PC-9 (cell line): Measurements from ENCODE around the gene LRRC4C. TPM values are rescaled to one million over a fixed set of nuclear protein-coding genes. Genes with fewer than 3 reads are reported as not detected.

Source experiments
- BruUV-seq: library from RNA; stranded (reverse); fragments of 400-500 nt; replicated peaks from 2 replicates; lab custom pipeline; 2021; lab: Mats Ljungman, UMichigan
- CTCF ChIA-PET: fragments of 300-600 bp; sonication (Branson Sonifier 250); formaldehyde crosslinking; loops from one replicate; lab custom pipeline; 2022; ENCODE audit warnings: antibody characterized with exemption; lab: Charles Lee
- POLR2A ChIA-PET: fragments of 300-600 bp; sonication (Branson Sonifier 250); formaldehyde crosslinking; loops from one replicate; lab custom pipeline; 2022; ENCODE audit warnings: antibody characterized with exemption; ENCODE audit not compliant: unreplicated experiment; lab: Charles Lee
- DNase-seq, 2 experiments: peaks; one replicate each; pipeline versions ENCODE4 v3.0.0 to v3.0.0-alpha.2; 2015 to 2022; ENCODE audit warnings: mixed read lengths in 1 of 2
- H2AFZ ChIP-seq: fragments of 200-600 bp; sonication (generic); 2 replicates; pipeline ENCODE4 v1.8.1; 2017; ENCODE audit warnings: antibody characterized with exemption
- H3F3A ChIP-seq: fragments of 200-600 bp; sonication (generic); 2 replicates; pipeline ENCODE4 v1.8.1; 2017; ENCODE audit warnings: antibody characterized with exemption, mild to moderate bottlenecking, low read depth; ENCODE audit not compliant: insufficient read depth
- H3K27ac ChIP-seq: fragments of 200-600 bp; sonication (generic); 2 replicates; pipeline ENCODE4 v1.6.1; 2016; ENCODE audit warnings: mixed run types
- H3K27me3 ChIP-seq: fragments of 200-600 bp; sonication (generic); 2 replicates; pipeline ENCODE4 v1.6.1; 2016; ENCODE audit warnings: low read depth, mixed run types; ENCODE audit not compliant: insufficient read depth
- H3K36me3 ChIP-seq: fragments of 200-600 bp; sonication (generic); 2 replicates; pipeline ENCODE4 v1.6.1; 2016; ENCODE audit warnings: low read depth, mixed run types
- H3K4me1 ChIP-seq: fragments of 200-600 bp; sonication (generic); replicated peaks from 2 replicates; pipeline ENCODE4 v1.6.1; 2016; ENCODE audit warnings: mixed run types; ENCODE audit not compliant: insufficient read depth
- H3K4me2 ChIP-seq: fragments of 200-600 bp; sonication (generic); 2 replicates; pipeline ENCODE4 v1.6.1; 2017; ENCODE audit warnings: mixed run types
- H3K4me3 ChIP-seq: fragments of 200-600 bp; sonication (generic); 2 replicates; pipeline ENCODE4 v1.6.1; 2016; ENCODE audit warnings: mixed run types
- H3K79me2 ChIP-seq: fragments of 200-600 bp; sonication (generic); 2 replicates; pipeline ENCODE4 v1.6.1; 2017; ENCODE audit warnings: low read depth, mixed run types
- H3K9me2 ChIP-seq: fragments of 200-600 bp; sonication (generic); 2 replicates; pipeline ENCODE4 v1.8.1; 2017; ENCODE audit warnings: mild to moderate bottlenecking; ENCODE audit not compliant: insufficient read depth
- H3K9me3 ChIP-seq: fragments of 200-600 bp; sonication (generic); 2 replicates; pipeline ENCODE4 v1.8.1; 2016; ENCODE audit warnings: low read depth; ENCODE audit not compliant: insufficient read depth
- H4K20me1 ChIP-seq: fragments of 200-600 bp; sonication (generic); 2 replicates; pipeline ENCODE4 v1.8.1; 2017; ENCODE audit not compliant: insufficient read depth
- CTCF ChIP-seq: fragments of 200-600 bp; sonication (generic); conservative IDR thresholded peaks from 2 replicates; pipeline ENCODE4 v1.6.1; 2017; ENCODE audit warnings: mixed run types, antibody characterized with exemption, mild to moderate bottlenecking, moderate library complexity
- EZH2 ChIP-seq: fragments of 200-600 bp; sonication (generic); IDR thresholded peaks from 2 replicates; pipeline ENCODE4 v1.8.0; 2017; ENCODE audit warnings: antibody characterized with exemption, low read depth
- intact Hi-C: fragments of 100-400 bp; cut with micrococcal nuclease; formaldehyde crosslinking; loops from one replicate; pipeline ENCODE4 v1.10.0; 2022; ENCODE audit not compliant: unreplicated experiment
- total RNA-seq: library from RNA; stranded (reverse); gene quantifications from 2 replicates; pipeline ENCODE4 v1.2.3, GENCODE V29; 2021

The LRRC4C gene
- total RNA-seq, 1 experiment from 2014 or later: not detected

GRCh38 chr11:40132912-40133311 lies 1326.5 kb downstream of the LRRC4C start:
- Histone ChIP-seq H3K27me3 (no peaks in the 10 kb centered on the region; the same call in 1 of the 2 replicates), H3K27ac (no peak overlapping the region), H2AFZ (no peak overlapping the region), H3K79me2 (no peaks in the 10 kb centered on the region), H3K9me3 (no peaks in the 10 kb centered on the region), H3K4me1 (no peaks in the 10 kb centered on the region), H3F3A (no peaks in the 10 kb centered on the region), H3K4me2 (no peak overlapping the region), H3K4me3 (no peak overlapping the region), H3K36me3 (no peaks in the 10 kb centered on the region), H3K9me2 (no peaks in the 10 kb centered on the region), H4K20me1 (no peaks in the 10 kb centered on the region)
- DNase-seq: no peak
- TF ChIP-seq CTCF: no peak
- no peak for TF ChIP-seq EZH2
- intact Hi-C loops: no loop called here
- ChIA-PET CTCF (no interaction called here), POLR2A (no interaction called here)
- no TSS peak for BruUV-seq

DNA sequence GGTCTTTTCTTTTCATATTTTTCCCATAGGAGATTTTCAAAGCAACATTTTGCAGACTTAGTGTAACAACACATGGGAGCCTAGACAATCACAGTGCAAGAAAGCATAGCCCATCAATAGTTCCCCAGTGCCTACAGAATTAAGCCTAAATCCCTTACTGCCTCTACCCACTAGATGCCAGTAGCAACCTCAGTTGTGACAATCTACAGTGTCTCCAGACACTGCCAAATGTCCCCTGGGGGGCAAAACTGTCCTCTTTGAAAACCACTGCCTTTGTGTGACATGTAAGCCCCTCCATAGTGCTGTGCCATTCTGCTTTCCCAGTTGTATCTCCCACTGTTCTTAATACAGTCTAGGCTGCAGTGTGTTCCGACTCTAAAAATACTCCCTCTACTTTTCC lies 1329.0 kb downstream of the LRRC4C start:
- CTCF ChIA-PET: no interaction called here
- intact Hi-C loops: no loop called here
- POLR2A ChIA-PET: no interaction called here
- DNase-seq: no peak
- Histone ChIP-seq H3K4me1 (no peaks in the 10 kb centered on the region), H2AFZ (no peak overlapping the region), H3K9me3 (no peaks in the 10 kb centered on the region), H3K4me2 (no peak overlapping the region), H3K27me3 (no peaks in the 10 kb centered on the region; the same call in 1 of the 2 replicates), H4K20me1 (no peaks in the 10 kb centered on the region), H3K79me2 (no peaks in the 10 kb centered on the region), H3K27ac (no peak overlapping the region), H3F3A (no peaks in the 10 kb centered on the region), H3K36me3 (no peaks in the 10 kb centered on the region), H3K9me2 (no peaks in the 10 kb centered on the region), H3K4me3 (no peak overlapping the region)
- no TSS peak for BruUV-seq
- no peak for TF ChIP-seq CTCF
- no peak for TF ChIP-seq EZH2

DNA sequence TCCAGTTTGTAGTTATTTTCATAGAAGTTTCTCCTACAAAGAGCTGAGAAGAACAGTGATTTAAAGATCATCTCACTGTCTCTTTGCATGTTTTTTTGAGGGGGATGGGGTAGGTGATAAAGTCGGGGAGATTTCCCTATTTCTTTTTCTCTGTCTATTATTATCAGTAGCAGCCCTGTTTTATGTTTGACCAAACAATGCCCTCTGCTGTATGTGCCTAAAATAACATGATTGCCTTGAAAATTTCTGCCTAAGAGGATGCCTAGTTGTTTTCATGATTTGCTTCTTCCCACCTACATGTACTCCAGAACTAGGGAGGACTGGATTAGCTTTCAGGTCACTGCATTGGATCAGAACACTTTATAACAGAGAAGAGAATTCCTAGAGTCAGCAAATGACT lies 1330.2 kb downstream of the LRRC4C start:
- intact Hi-C loops: no loop called here
- Histone ChIP-seq H3F3A (no peaks in the 10 kb centered on the region), H3K9me3 (no peaks in the 10 kb centered on the region), H3K9me2 (no peaks in the 10 kb centered on the region), H3K36me3 (no peaks in the 10 kb centered on the region), H4K20me1 (no peaks in the 10 kb centered on the region), H3K27ac (no peak overlapping the region), H3K4me2 (no peak overlapping the region), H3K79me2 (no peaks in the 10 kb centered on the region), H3K27me3 (no peaks in the 10 kb centered on the region; the same call in 1 of the 2 replicates), H2AFZ (no peak overlapping the region), H3K4me3 (no peak overlapping the region), H3K4me1 (no peaks in the 10 kb centered on the region)
- ChIA-PET POLR2A (no interaction called here), CTCF (no interaction called here)
- DNase-seq: no peak
- TF ChIP-seq EZH2 (no peak), CTCF (peak; percentile 53)
- BruUV-seq: no TSS peak
